ENCODE results near the gene HOXA11.
A peak's percentile ranks its signal among the peaks of the same experiment; 100 is the strongest.

The HOXA11 gene

GRCh38 chr7:27164367-27165088 lies 20.5 kb downstream of the HOXA11 start:
- Histone ChIP-seq H3K27me3 (ENCODE audit: insufficient read depth, low read length) (peaks cover 95% of the 10 kb centered on the region), H3K4me3 (ENCODE audit: low read depth, low read length) (no peak overlapping the region), H3K27ac (ENCODE audit: low read depth, low read length) (no peak overlapping the region)

GRCh38 chr7:27164045-27164366 lies 21.0 kb downstream of the HOXA11 start:
- no peaks in the 10 kb centered on the region for H3K4me1 ChIP-seq (ENCODE audit: control insufficient read depth, insufficient read depth, low read length, unreplicated experiment)
- H3K27ac ChIP-seq (ENCODE audit: low read depth, low read length), result no peak overlapping the region
- H3K27me3 ChIP-seq (ENCODE audit: insufficient read depth, low read length), result peaks cover 95% of the 10 kb centered on the region
- no peak overlapping the region for H2AFZ ChIP-seq (ENCODE audit: low read length, unreplicated experiment)
- H3K36me3 ChIP-seq (ENCODE audit: insufficient read depth, low read length), result no peaks in the 10 kb centered on the region
- no peak overlapping the region for H3K4me3 ChIP-seq (ENCODE audit: low read depth, low read length)
- H3K79me2 ChIP-seq (ENCODE audit: control insufficient read depth, insufficient read depth, low read length, unreplicated experiment), result no peaks in the 10 kb centered on the region

More at GRCh38 chr7:27164367-27165088, 20.5 kb downstream of the HOXA11 start:
- Histone ChIP-seq H3K79me2 (ENCODE audit: control insufficient read depth, insufficient read depth, low read length, unreplicated experiment) (no peaks in the 10 kb centered on the region), H2AFZ (ENCODE audit: low read length, unreplicated experiment) (peak overlapping the region; percentile 4), H3K4me1 (ENCODE audit: control insufficient read depth, insufficient read depth, low read length, unreplicated experiment) (no peaks in the 10 kb centered on the region), H3K36me3 (ENCODE audit: insufficient read depth, low read length) (no peaks in the 10 kb centered on the region)

GRCh38 chr7:27163288-27164044 lies 21.6 kb downstream of the HOXA11 start:
- H3K4me3 ChIP-seq (ENCODE audit: low read depth, low read length), result no peak overlapping the region
- H3K27ac ChIP-seq (ENCODE audit: low read depth, low read length), result no peak overlapping the region

GRCh38 chr7:27162561-27163287 lies 22.3 kb downstream of the HOXA11 start:
- no peak overlapping the region for H3K4me3 ChIP-seq (ENCODE audit: low read depth, low read length)
- H3K36me3 ChIP-seq (ENCODE audit: insufficient read depth, low read length), result no peaks in the 10 kb centered on the region
- no peaks in the 10 kb centered on the region for H3K79me2 ChIP-seq (ENCODE audit: control insufficient read depth, insufficient read depth, low read length, unreplicated experiment)
- H3K27ac ChIP-seq (ENCODE audit: low read depth, low read length), result no peak overlapping the region
- no peak overlapping the region for H2AFZ ChIP-seq (ENCODE audit: low read length, unreplicated experiment)
- peaks cover 95% of the 10 kb centered on the region for H3K27me3 ChIP-seq (ENCODE audit: insufficient read depth, low read length)
- no peaks in the 10 kb centered on the region for H3K4me1 ChIP-seq (ENCODE audit: control insufficient read depth, insufficient read depth, low read length, unreplicated experiment)

More at GRCh38 chr7:27163288-27164044, 21.6 kb downstream of the HOXA11 start:
- H3K36me3 ChIP-seq (ENCODE audit: insufficient read depth, low read length), result no peaks in the 10 kb centered on the region
- no peak overlapping the region for H2AFZ ChIP-seq (ENCODE audit: low read length, unreplicated experiment)
- peaks cover 95% of the 10 kb centered on the region for H3K27me3 ChIP-seq (ENCODE audit: insufficient read depth, low read length)
- no peaks in the 10 kb centered on the region for H3K4me1 ChIP-seq (ENCODE audit: control insufficient read depth, insufficient read depth, low read length, unreplicated experiment)
- no peaks in the 10 kb centered on the region for H3K79me2 ChIP-seq (ENCODE audit: control insufficient read depth, insufficient read depth, low read length, unreplicated experiment)

GRCh38 chr7:27161721-27162560 lies 23.1 kb downstream of the HOXA11 start:
- H3K79me2 ChIP-seq (ENCODE audit: control insufficient read depth, insufficient read depth, low read length, unreplicated experiment), result no peaks in the 10 kb centered on the region
- no peak overlapping the region for H3K27ac ChIP-seq (ENCODE audit: low read depth, low read length)
- H2AFZ ChIP-seq (ENCODE audit: low read length, unreplicated experiment), result no peak overlapping the region
- H3K4me3 ChIP-seq (ENCODE audit: low read depth, low read length), result no peak overlapping the region
- no peaks in the 10 kb centered on the region for H3K36me3 ChIP-seq (ENCODE audit: insufficient read depth, low read length)
- H3K27me3 ChIP-seq (ENCODE audit: insufficient read depth, low read length), result peaks cover 95% of the 10 kb centered on the region
- no peaks in the 10 kb centered on the region for H3K4me1 ChIP-seq (ENCODE audit: control insufficient read depth, insufficient read depth, low read length, unreplicated experiment)

GRCh38 chr7:27161214-27161720 lies 23.8 kb downstream of the HOXA11 start:
- Histone ChIP-seq H3K79me2 (ENCODE audit: control insufficient read depth, insufficient read depth, low read length, unreplicated experiment) (no peaks in the 10 kb centered on the region), H3K4me3 (ENCODE audit: low read depth, low read length) (peak overlapping the region; percentile 80), H3K27me3 (ENCODE audit: insufficient read depth, low read length) (peaks cover 95% of the 10 kb centered on the region), H2AFZ (ENCODE audit: low read length, unreplicated experiment) (peak overlapping the region; percentile 70), H3K27ac (ENCODE audit: low read depth, low read length) (no peak overlapping the region), H3K36me3 (ENCODE audit: insufficient read depth, low read length) (no peaks in the 10 kb centered on the region), H3K4me1 (ENCODE audit: control insufficient read depth, insufficient read depth, low read length, unreplicated experiment) (no peaks in the 10 kb centered on the region)

- Histone ChIP-seq H3K4me3 (ENCODE audit: low read depth, low read length) (peak overlapping the region; percentile 80), H3K27me3 (ENCODE audit: insufficient read depth, low read length) (peaks cover 95% of the 10 kb centered on the region), H3K36me3 (ENCODE audit: insufficient read depth, low read length) (no peaks in the 10 kb centered on the region), H3K27ac (ENCODE audit: low read depth, low read length) (no peak overlapping the region), H3K79me2 (ENCODE audit: control insufficient read depth, insufficient read depth, low read length, unreplicated experiment) (no peaks in the 10 kb centered on the region), H3K4me1 (ENCODE audit: control insufficient read depth, insufficient read depth, low read length, unreplicated experiment) (no peaks in the 10 kb centered on the region), H2AFZ (ENCODE audit: low read length, unreplicated experiment) (peak overlapping the region; percentile 87)
Observed at GRCh38 chr7:27160546-27161213, 24.4 kb downstream of the HOXA11 start.

- Histone ChIP-seq H3K4me3 (ENCODE audit: low read depth, low read length) (peak overlapping the region; percentile 80), H3K27ac (ENCODE audit: low read depth, low read length) (no peak overlapping the region), H3K4me1 (ENCODE audit: control insufficient read depth, insufficient read depth, low read length, unreplicated experiment) (no peaks in the 10 kb centered on the region), H3K36me3 (ENCODE audit: insufficient read depth, low read length) (no peaks in the 10 kb centered on the region), H3K79me2 (ENCODE audit: control insufficient read depth, insufficient read depth, low read length, unreplicated experiment) (no peaks in the 10 kb centered on the region), H3K27me3 (ENCODE audit: insufficient read depth, low read length) (peaks cover 95% of the 10 kb centered on the region), H2AFZ (ENCODE audit: low read length, unreplicated experiment) (peak overlapping the region; percentile 87)
Observed at GRCh38 chr7:27160145-27160545, 24.9 kb downstream of the HOXA11 start.

GRCh38 chr7:27159266-27160144 lies 25.5 kb downstream of the HOXA11 start:
- Histone ChIP-seq H3K79me2 (ENCODE audit: control insufficient read depth, insufficient read depth, low read length, unreplicated experiment) (no peaks in the 10 kb centered on the region), H3K4me3 (ENCODE audit: low read depth, low read length) (no peak overlapping the region), H3K27me3 (ENCODE audit: insufficient read depth, low read length) (peaks cover 95% of the 10 kb centered on the region), H2AFZ (ENCODE audit: low read length, unreplicated experiment) (no peak overlapping the region), H3K27ac (ENCODE audit: low read depth, low read length) (no peak overlapping the region), H3K36me3 (ENCODE audit: insufficient read depth, low read length) (no peaks in the 10 kb centered on the region), H3K4me1 (ENCODE audit: control insufficient read depth, insufficient read depth, low read length, unreplicated experiment) (no peaks in the 10 kb centered on the region)
